Lung (tissue), 12 donors: Measurements from ENCODE around the gene TBC1D4. TPM values are rescaled to one million over a fixed set of nuclear protein-coding genes. Genes with fewer than 3 reads are reported as not detected.
A peak's percentile ranks its signal among the peaks of the same experiment; 100 is the strongest.
"Not testable (repeated sequence)": the region's sequence is repeated elsewhere in the genome, so short reads cannot be mapped to it uniquely, and the experiment has no call there.

Experiments
- ATAC-seq: fragments of 200-7000 bp; cut with Tn5 transposase; one replicate; pipeline ENCODE4 v1.9.1; 2020; ENCODE audit warnings: moderate number of reproducible peaks; ENCODE audit not compliant: insufficient read depth, low FRiP score
- DNase-seq, 3 donors: peaks; one replicate each; pipeline ENCODE4 v3.0.0-alpha.2; 2013 to 2017
- H3K27ac ChIP-seq, 2 donors: one replicate each; pipeline ENCODE4 v1.5.1; 2013; ENCODE audit warnings: mild to moderate bottlenecking in 2 of 2, moderate library complexity in 2 of 2, control low read depth in 1 of 2, inconsistent platforms in 1 of 2, low read depth in 1 of 2, low read length in 1 of 2
- H3K27me3 ChIP-seq, 3 donors: one replicate each; pipeline ENCODE4 v1.5.1; 2013; ENCODE audit warnings: low read length in 2 of 3; ENCODE audit not compliant: control insufficient read depth in 3 of 3, insufficient read depth in 3 of 3
- H3K36me3 ChIP-seq, 4 donors: one replicate each; pipeline ENCODE4 v1.5.1; 2013; ENCODE audit warnings: low read length in 4 of 4, mild to moderate bottlenecking in 1 of 4, moderate library complexity in 1 of 4; ENCODE audit not compliant: control insufficient read depth in 4 of 4, insufficient read depth in 4 of 4
- H3K4me1 ChIP-seq, 5 donors: one replicate each; pipeline ENCODE4 v1.5.1; 2013; ENCODE audit warnings: low read length in 5 of 5, mild to moderate bottlenecking in 2 of 5, moderate library complexity in 1 of 5; ENCODE audit not compliant: control insufficient read depth in 5 of 5, insufficient read depth in 5 of 5
- H3K4me3 ChIP-seq: one replicate; pipeline ENCODE4 v1.5.1; 2013; ENCODE audit warnings: mild to moderate bottlenecking, control low read depth, moderate library complexity
- H3K9ac ChIP-seq, 2 donors: one replicate each; pipeline ENCODE4 v1.5.1; 2013; ENCODE audit warnings: low read length in 2 of 2, control low read depth in 1 of 2; ENCODE audit not compliant: insufficient read depth in 1 of 2
- H3K9me3 ChIP-seq, 4 donors: one replicate each; pipeline ENCODE4 v1.5.1; 2013; ENCODE audit warnings: low read length in 3 of 4, mild to moderate bottlenecking in 1 of 4, moderate library complexity in 1 of 4; ENCODE audit not compliant: control insufficient read depth in 4 of 4, insufficient read depth in 3 of 4
- CTCF ChIP-seq: IDR thresholded peaks from 2 replicates; pipeline ENCODE4 v1.5.1; 2012; ENCODE audit warnings: mild to moderate bottlenecking; ENCODE audit errors: control extremely low read depth, extremely low read depth
- WGBS, 2 donors: extraction: QIAGEN DNeasy Blood & Tissue Kit; methylation state at CpG; one replicate each; pipeline ENCODE4 v1.1.7; 2013; 5-methylcytosine and 5-hydroxymethylcytosine counted together
- polyA plus RNA-seq, 2 donors: library from polyadenylated mRNA; stranded (reverse); fragments of 200-250 nt; gene quantifications; one replicate each; pipeline ENCODE4 v1.2.1, GENCODE V29; 2013
- total RNA-seq, 2 donors: library from RNA; depleted of rRNA in 1 of 2; stranded (reverse); fragments of >200 nt in 1 of 2; gene quantifications; one replicate each; pipeline ENCODE4 v1.2.1, GENCODE V29; 2014 to 2021
- donor health status: control.
- donor health status: control.
- donor health status: Bipolar disorder and iron deficiency.
- donor health status: healthy.
- donor health status: DM: yes; HTN: yes; CAD: no.

Gene TBC1D4
- total and polyA plus RNA-seq, 4 donors: 4.3 to 26.4 (median 14.0) TPM

GRCh38 chr13:75251188-75251587 lies 230.8 kb downstream of the TBC1D4 start:
- no peak overlapping the region for H3K9ac ChIP-seq
- no peaks in the 10 kb centered on the region for H3K27me3 ChIP-seq
- no peak for TF ChIP-seq CTCF
- DNase-seq: no peak
- no peak overlapping the region for H3K27ac ChIP-seq
- no peaks in the 10 kb centered on the region for H3K36me3 ChIP-seq
- no peak for ATAC-seq
- H3K4me1 ChIP-seq: no peaks in the 10 kb centered on the region
- H3K4me3 ChIP-seq: no peak overlapping the region
- 81 to 82% methylated on average over 4 of the region's 4 CpGs for WGBS, 2 donors
- peaks cover 0 to 4% (median 0%) of the 10 kb centered on the region in 4 donors for H3K9me3 ChIP-seq

GRCh38 chr13:75250526-75251178 lies 231.3 kb downstream of the TBC1D4 start:
- 87 to 93% methylated on average over 7 of the region's 7 CpGs for WGBS, 2 donors

GRCh38 chr13:75245578-75245977 lies 236.4 kb downstream of the TBC1D4 start:
- not testable (repeated sequence) for H3K4me3 ChIP-seq, H3K36me3 ChIP-seq, H3K9me3 ChIP-seq, DNase-seq, ATAC-seq, H3K4me1 ChIP-seq, H3K27me3 ChIP-seq, H3K27ac ChIP-seq, H3K9ac ChIP-seq
- 98 to 99% methylated on average over 5 of the region's 5 CpGs for WGBS, 2 donors

More at GRCh38 chr13:75250526-75251178, 231.3 kb downstream of the TBC1D4 start:
- DNase-seq: peak in 1 of 3 donors; percentile 19
- peaks cover 0 to 4% (median 0%) of the 10 kb centered on the region in 4 donors for H3K9me3 ChIP-seq
- ATAC-seq: no peak
- no peak overlapping the region for H3K27ac ChIP-seq
- H3K9ac ChIP-seq: no peak overlapping the region
- TF ChIP-seq CTCF: no peak
- H3K36me3 ChIP-seq: no peaks in the 10 kb centered on the region
- H3K4me1 ChIP-seq: no peaks in the 10 kb centered on the region
- no peak overlapping the region for H3K4me3 ChIP-seq
- H3K27me3 ChIP-seq: no peaks in the 10 kb centered on the region

- 85 to 88% methylated on average over 22 of the region's 22 CpGs for WGBS, 2 donors
- not testable (repeated sequence) for H3K27me3 ChIP-seq, H3K27ac ChIP-seq, ATAC-seq, H3K4me3 ChIP-seq, H3K4me1 ChIP-seq, H3K36me3 ChIP-seq, H3K9me3 ChIP-seq, H3K9ac ChIP-seq, DNase-seq
These were observed 241.7 kb downstream of the TBC1D4 start for GRCh38 chr13:75240240-75240639.
